NCI-H2029 (cell line): Measurements from ENCODE around the gene IL25.
A peak's percentile ranks its signal among the peaks of the same experiment; 100 is the strongest.
"Not testable (repeated sequence)": the region's sequence is repeated elsewhere in the genome, so short reads cannot be mapped to it uniquely, and the experiment has no call there.

Source experiments
- DNase-seq: peaks from one replicate; lab custom pipeline; 2025; lab: John Stamatoyannopoulos, UW

Gene IL25

GRCh38 chr14:23375527-23376251 is 3.1 kb downstream of the IL25 start:
- no peak for DNase-seq

DNA sequence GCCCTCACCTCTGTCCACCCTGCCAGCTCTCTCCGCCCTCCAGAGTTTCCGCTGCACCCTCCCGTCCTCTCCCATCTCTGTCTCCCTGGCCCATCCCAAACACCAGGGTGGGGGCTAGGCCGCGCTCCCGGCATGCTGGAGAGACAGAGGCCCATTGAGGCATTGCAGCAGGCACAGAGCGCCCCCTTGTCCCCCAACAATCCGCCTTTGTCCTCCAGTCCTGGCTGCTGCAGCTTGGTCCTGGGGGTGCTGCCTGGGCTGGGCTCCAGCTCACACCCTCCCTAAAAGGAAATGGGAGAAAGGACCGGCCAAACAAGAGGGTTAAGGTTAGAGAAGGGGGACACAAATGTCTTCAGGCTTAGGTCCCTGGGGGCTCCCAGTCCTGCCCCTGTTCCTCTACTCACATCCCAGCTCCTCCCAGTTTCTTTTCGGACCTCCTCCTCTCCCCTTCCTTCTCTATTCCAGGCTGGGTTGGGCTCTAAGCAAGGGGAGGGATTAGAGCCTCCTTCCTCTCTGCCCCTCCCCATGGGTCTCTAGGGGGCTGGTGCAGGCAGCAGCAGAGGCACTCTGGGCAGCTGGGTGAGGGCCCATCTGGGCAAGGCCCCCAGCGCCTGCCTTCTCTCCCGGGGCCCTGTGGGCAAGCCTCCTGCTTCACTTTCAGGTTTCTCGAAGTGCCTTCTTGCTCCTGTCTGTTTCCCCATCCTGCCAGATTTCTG is 4.0 kb downstream of the IL25 start, which contains the start of gene CMTM5:
Gene CMTM5, plus strand, starts transcription at position 565 of the 716 bp plus-strand sequence. CDS start 206 bp downstream, outside the sequence.
- no peak for DNase-seq

DNA sequence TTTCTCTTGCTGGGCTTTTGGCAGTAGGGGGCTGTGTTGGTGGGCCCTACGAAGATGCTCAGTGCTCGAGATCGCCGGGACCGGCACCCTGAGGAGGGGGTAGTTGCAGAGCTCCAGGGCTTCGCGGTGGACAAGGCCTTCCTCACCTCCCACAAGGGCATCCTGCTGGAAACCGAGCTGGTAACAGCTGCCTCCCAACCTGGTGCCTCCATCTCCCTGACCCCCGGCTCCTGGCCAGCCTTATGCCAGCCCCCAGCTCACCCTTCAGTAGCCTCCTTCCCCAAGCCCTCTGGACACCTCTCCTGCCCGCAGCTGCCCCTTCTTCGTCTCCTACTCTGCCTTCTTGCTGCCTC is 4.6 kb downstream of the IL25 start:
- no peak for DNase-seq

DNA sequence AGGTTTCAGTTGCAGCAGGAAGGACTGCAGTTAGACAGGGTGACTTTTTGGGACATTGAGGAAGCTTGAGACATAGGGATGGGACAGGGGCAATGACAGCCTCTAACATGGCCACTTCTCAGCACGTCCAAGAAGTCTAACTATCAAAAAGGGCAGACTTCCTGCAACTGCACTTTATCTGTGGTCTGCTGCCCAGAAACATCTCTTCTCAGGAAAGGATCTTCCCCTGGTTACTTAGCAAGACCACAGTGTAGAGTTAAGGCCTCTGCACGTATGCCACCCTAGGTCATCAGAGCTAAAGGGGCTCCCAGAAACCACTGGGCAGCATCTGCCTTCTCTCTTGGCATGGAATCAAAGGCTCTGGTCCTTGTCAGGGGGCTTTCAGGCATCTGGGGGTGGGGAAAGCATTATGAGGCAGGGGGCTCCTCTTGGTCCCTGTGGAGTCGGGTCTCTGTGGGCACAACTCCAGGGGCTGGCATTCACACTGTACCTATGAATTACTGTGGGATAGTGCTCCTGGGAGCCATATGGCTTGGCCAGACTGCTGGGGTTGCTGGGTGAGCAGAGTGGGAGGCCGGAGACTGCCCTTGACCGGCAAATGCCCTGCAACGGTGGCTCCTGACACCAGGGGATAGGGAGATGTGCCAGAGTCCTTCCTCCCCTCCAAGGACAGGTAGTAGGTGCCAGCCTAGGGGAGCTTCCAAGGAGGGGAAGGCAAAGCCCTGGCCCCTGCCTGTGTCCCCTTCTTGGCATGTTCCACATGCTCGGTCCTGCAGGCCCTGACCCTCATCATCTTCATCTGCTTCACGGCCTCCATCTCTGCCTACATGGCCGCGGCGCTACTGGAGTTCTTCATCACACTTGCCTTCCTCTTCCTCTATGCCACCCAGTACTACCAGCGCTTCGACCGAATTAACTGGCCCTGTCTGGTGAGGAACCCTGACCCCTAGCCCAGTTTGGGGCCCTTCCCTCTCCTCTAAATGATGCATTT is 5.3 kb downstream of the IL25 start:
- DNase-seq: no peak

DNA sequence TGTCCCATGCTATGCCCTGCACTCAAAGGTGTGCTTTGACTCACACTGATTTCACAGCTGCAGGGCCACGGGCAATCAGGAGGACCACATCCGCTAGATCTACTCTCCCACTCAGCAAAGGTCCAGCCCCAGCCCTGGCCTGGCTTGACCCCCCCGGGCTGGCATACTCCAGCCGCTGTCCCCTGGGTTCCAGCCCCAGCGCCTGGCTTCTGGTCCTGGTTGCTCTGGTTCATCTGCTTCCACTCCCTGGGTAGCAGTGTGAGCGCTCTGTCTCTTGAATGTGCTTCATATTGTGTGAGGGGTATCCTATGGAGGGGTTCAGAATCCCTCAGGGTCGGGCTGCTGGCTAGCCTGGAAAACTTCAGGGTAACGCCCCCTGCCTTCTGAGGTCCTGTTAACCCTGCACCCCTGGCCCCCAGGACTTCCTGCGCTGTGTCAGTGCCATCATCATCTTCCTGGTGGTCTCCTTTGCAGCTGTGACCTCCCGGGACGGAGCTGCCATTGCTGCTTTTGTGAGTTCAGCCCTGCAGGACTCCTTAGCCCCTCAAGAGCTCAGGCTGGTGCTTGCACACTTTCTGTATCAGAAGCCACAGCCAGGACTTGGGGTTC is 6.1 kb downstream of the IL25 start:
- no peak for DNase-seq

GRCh38 chr14:23379366-23380196 is 7.0 kb downstream of the IL25 start:
- peak; percentile 100 for DNase-seq

DNA sequence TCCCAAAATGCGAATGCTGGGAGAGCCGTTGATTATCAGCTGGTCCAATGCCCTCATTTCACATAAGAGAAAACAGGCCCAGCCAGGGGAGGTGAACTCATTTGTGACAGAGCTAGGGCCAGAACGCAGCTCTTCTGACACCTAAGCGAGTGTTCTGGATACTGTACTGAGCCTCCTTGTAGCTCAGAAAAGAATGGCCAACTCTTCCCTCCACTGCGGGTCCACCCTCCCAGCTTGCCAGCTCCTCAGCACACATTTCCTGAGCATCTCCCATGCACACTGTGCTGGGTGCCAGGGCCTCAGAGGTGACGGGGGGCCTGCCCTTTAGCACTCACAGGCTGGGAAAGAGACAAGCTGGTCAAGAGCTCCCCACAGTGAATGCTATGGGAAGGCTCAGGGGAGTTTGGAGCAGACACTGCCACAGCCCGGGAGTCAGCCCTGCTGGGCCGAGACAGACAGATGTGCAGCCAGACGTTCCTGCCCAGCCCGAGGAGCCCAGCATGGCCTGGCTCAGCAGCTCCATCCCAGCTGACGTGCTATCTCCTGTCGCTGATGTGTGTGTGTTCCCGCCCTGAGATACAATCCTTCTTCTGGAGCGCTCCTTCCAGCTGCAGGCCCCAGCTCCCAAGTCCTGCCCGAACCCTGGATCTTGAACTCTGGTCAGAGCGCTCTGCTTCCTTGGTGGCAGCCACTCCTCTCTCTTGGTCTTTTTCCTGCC is 7.7 kb downstream of the IL25 start:
- no peak for DNase-seq

DNA sequence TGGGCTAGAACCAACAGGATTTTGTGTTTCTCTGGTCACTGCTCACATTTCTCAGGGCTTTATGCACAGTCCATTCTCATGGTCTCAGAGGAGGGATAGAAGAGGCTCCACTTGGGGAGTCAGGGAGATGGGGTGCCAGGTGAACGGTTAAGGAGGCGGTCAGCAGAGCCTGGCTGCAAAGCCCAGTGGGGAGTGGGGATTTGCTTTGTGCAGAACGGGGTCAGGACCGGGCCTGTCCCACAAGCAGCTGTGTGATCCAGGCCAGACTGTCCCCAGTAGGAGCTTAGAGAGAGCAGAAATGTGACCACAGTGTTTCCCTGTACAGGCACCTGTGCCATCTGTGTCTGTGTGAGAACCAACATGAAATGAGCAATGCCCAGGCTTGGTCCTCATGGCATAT is 8.4 kb downstream of the IL25 start:
- DNase-seq: no peak

- DNase-seq: no peak
These were observed 9.3 kb downstream of the IL25 start for GRCh38 chr14:23381871-23382270.

DNA sequence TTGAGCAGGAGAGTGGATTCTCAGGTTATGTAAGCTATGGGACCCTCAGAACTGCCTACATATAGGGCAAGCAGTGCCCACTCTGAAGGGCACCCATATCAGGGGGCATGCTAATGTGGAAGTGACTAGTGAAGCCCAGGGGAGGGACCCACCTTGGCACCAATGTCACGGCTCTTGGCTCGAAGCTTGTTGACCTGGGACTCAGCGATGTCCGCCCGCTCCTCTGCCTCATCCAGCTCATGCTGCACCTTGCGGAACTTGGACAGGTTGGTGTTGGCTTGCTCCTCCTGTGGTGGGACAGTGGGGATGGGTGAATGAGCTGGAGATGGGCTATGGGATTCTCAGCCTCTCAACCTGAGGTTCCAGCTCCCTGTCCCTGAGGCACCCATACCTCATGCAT is 9.7 kb downstream of the IL25 start:
- no peak for DNase-seq

GRCh38 chr14:23382731-23383440 is 10.3 kb downstream of the IL25 start:
- DNase-seq: no peak

DNA sequence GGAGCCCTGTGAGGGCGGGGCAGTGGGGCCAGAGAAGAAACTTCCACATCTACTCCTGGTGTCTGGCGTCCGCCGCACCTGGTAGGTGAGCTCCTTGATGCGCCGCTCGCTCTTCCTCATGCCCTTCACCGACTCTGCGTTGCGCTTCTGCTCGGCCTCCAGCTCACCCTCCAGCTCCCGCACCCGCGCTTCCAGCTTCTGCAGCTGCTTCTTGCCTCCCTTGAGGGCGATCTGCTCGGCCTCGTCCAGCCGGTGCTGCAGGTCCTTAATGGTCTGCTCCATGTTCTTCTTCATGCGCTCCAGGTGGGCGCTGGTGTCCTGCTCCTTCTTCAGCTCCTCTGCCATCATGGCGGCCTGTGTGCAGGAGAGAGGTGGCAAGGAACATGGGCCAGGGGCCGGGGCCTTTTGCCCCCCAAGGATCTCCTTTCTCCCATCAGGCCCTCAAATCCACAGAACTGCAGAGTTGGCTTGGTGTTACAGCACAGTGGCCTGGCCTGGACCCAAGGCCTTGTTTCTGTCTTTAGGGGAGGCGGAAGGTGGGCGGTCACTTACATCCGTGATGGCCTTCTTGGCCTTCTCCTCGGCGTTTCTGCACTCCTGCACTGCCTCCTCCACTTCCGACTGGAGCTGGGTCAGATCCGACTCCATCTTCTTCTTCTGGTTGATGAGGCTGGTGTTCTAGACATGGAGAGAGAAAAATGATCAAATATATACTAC is 11.9 kb downstream of the IL25 start:
- DNase-seq: no peak

DNA sequence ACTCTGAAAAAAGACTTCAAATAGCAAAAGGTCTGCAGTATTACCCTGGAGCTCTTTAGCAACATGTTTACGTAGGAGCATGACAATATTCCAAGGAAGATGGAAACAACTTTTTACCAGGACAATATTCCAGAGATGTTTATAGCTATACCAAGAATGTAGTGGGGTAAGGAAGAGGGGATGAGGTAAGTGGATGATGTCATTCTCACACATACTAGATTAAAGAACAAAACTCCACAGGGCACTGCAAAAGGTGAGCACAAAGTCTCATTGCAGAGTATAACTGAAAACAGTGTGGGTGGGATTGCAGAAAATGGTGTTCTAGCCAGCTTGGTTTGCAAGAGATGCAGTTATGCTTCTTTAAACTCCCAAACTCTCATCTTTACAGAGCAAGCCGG is 12.6 kb downstream of the IL25 start:
- no peak for DNase-seq

DNA sequence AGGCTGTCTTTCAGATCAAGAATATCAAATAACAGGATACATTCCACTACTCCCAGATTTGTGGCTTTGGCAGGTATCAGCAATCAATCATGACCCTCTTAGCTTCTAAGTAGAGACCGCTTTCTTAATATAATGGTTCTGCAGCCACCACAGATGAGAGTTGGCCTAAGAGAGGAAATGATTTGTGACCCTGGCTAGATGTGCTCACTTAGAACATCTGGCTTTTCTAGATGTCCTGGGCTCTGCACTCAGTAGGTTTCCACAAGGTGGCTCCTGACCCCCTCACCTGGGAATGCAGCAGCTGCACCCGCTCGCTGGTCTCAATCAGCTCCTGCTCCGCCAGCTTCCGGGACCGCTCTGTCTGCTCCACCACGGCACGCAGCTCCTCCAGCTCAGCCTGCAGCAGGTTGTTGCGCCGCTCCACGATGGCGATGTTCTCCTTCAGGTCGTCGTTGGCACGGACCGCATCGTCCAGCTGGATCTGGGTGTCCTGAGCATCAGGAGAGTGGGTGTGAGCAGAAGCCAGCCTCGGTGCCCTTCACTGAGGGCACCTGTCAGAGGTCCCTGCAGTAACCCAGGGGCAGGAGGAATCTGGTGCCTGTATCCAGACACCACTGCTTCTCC is 13.1 kb downstream of the IL25 start:
- DNase-seq: no peak

- not testable (repeated sequence) for DNase-seq
These were observed 13.7 kb downstream of the IL25 start for GRCh38 chr14:23386266-23386657.

DNA sequence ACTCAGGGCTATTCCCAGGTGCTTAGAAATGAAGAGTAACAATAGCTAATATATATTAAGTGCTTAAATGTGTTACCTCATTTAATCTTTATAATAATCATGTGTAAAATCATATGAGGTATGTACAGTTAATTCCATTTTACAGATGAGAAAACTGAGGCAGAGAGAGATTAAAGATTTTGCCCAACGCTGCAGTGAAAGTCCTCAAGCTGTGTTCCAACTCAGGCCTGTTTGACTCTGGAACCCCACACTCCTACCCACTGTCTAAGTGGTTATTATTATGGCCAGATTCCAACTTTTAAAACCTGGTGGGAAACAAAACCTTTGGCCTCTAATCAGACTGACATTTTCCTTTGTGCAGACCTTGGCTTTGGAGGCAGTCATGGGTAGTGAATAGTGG is 14.4 kb downstream of the IL25 start:
- DNase-seq: no peak

DNA sequence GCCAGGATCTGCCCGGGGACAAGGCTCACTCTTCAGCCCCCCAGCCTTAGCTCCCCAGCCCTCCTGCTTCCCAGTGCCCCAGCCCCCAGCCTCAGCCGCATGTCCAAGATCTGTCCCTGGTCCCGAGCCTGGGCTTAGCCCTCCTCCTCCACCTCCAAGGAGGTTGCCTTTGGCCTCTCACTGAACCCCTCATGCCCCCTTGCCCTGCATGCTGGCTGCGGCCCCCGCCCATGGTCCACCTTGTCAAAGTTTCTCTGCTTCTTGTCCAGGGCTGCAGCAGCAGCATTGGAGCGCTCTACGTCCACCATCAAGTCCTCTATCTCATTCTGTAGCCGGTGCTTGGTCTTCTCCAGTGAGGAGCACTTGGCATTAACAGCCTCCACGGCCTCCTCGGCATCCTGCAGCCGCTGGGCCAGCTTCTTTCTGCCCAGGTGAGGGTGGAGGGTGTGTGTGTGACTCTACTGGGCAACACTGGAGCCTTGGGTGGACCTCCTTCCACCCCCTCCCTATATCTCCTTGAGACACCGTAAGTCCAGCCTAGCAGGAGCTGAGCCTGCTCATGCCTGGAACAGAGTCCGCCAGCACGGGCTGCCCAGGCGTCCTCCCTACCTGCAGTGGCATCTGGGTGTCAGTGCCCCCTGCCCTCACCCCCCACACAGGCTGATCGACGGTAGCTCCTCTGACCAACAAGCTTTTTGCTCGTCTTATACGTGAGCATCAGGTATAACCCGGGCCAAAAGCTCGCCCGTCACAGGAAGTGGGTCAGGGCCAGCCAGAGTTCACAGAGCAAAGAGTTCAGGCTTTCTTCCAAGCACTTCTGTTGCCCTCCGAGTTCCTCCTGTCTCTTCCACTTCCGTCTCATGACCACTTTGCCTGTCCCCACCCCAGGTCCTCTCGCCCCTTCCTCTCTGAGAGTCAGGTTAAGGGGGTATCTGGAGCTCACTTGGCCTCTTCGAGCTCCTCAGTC is 15.6 kb downstream of the IL25 start:
- DNase-seq: no peak

DNA sequence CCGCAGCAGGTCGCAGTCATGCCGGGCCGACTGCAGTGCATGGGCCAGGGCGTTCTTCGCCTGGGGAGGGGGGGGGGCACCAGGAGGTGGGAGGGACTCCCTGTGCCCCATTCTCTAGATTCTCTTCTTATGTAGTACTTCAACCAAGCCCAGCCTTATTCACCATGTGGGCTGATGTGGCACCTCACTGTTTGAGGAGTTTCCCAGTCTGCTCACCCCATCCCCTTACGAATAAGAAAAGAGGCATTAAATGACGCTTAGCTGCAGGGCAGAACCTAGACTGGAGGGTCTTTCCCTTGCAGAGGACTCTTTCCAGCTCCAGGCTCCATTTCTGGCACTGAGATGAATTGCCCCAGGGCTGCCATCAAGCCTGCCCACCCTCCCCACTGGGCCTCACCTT is 16.4 kb downstream of the IL25 start:
- DNase-seq: no peak
